ENCODE measurements around the gene TNK2.
"Not testable (repeated sequence)": the region's sequence is repeated elsewhere in the genome, so short reads cannot be mapped to it uniquely, and the experiment has no call there.

TNK2 gene

DNA sequence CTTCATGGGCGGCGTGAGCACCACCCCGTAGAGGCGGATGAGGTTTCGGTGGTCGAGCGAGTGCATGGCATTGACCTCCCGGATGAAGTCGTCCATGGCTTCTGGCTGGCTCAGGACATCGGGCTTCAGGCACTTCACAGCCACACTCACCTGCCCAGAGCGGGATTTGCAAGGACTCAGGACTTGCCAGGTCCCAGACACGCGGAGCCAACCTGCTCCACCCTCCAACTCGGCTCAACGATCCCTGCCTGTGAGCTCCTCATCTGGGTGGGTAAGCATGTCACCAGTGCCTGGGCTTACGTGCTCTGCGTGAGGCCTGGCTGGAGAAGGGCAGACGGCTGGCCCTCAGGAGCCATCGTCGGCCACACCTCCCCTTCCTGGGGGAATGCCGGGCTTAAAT, 25.2 kb downstream of the TNK2 start:
- no peak for DNase-seq

- DNase-seq: no peak
Measured at GRCh38 chr3:195882002-195882441, 26.3 kb downstream of the TNK2 start.

- no peak for DNase-seq
Measured at GRCh38 chr3:195881276-195881988, 26.9 kb downstream of the TNK2 start.

- no peak for DNase-seq
Measured at GRCh38 chr3:195880037-195880431, 28.3 kb downstream of the TNK2 start.

GRCh38 chr3:195879416-195880036, 28.8 kb downstream of the TNK2 start:
- DNase-seq: no peak

GRCh38 chr3:195878424-195879274, 29.7 kb downstream of the TNK2 start:
- DNase-seq: no peak

DNA sequence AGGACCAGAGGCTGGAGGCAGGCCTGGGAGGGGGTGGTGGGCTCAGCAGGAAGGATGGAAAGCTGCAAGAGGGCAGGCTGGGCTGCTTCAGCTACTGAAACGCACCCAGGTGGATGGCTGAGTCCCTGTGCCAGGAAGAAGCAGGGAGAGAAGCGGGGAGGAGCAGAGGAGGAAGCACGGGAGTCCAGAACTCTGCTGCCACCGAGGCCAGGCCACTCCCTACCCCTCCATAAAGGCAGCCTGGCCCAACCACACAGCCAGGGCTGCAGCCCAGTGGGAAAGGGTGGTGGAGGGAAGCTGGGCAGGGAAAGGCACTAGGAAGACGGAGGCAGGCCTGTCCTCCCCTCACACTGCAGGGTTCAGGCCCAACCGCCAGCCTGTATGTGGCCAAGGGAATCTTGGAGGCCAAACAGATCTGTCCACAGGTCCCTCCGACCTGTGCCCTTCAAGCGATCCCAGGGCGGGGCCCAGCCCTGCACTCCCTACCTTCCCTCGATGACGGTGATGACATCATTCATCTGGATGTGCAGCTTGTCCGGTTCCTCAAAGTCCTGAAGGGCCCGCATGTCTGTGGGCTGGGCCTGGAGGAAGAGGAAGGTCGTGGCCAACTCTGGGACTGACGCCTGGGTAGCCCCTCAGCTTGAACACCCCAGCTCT, 30.5 kb downstream of the TNK2 start:
- no peak for DNase-seq

GRCh38 chr3:195877136-195877715, 31.1 kb downstream of the TNK2 start:
- DNase-seq: no peak

- DNase-seq: peak; percentile 95
Measured at GRCh38 chr3:195876297-195877064, 31.9 kb downstream of the TNK2 start.

- no peak for DNase-seq
Measured at GRCh38 chr3:195875482-195876236, 32.7 kb downstream of the TNK2 start.

DNA sequence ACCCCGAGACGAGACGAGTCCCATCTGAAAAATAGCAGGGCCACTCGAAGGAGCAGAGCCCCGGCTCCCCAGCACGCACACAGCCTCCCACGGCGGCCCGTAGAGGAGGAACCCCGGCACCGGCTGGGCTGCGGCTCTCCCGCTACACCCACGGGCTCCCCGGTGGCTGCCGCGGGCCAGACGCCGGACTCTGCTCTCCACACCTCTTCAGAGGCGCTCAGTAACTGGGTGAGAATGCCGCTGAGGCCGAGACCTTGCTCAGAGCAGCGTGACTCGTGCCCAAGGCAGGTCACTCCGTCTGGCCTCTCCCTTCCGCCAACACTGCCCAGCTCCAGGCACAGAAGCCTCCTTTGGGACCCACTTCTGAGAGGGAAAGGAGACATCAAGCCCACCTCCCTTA, 34.4 kb downstream of the TNK2 start:
- DNase-seq: no peak

- no peak for DNase-seq
Measured at GRCh38 chr3:195873281-195873887, 35.0 kb downstream of the TNK2 start.

GRCh38 chr3:195872800-195873199, 35.6 kb downstream of the TNK2 start:
- no peak for DNase-seq

- DNase-seq: no peak
Measured at GRCh38 chr3:195872097-195872496, 36.3 kb downstream of the TNK2 start.

DNA sequence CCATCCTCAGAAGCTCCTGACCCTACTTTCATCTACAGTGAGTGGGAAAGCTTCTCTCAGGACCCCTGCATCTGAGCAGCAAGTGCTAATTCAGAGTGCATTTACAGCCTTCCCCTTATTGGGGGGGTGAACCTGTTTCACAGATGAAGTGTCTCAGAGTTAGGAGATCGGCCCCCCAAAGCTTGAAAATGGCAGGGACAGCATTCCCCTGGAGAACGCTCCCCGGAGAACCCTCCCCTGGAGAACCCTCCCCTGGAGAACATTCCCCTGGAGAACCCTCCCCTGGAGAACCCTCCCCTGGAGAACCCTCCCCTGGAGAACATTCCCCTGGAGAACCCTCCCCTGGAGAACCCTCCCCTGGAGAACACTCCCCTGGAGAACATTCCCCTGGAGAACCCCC, 36.7 kb downstream of the TNK2 start:
- not testable (repeated sequence) for DNase-seq

GRCh38 chr3:195870937-195871336, 37.4 kb downstream of the TNK2 start:
- DNase-seq: no peak

DNA sequence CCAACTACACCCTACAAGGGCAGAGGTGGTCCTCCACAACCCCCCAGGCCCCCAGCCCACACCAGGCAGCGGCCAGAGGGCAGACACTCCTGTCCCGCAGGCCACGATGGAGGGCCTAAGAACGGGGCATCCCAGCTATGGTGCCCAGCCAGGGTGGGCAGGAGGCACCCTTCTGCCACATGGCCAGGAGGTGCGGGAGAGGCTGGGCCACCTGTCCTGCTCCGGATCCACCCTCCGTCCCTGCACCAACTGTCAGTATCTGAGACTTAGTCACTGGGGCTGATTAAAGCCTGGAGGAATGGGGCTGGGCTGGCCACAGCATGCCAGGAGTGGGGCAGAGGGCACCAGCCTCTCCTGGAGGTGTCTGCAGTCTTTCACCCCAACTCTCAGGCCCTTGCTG, 37.9 kb downstream of the TNK2 start:
- no peak for DNase-seq

DNA sequence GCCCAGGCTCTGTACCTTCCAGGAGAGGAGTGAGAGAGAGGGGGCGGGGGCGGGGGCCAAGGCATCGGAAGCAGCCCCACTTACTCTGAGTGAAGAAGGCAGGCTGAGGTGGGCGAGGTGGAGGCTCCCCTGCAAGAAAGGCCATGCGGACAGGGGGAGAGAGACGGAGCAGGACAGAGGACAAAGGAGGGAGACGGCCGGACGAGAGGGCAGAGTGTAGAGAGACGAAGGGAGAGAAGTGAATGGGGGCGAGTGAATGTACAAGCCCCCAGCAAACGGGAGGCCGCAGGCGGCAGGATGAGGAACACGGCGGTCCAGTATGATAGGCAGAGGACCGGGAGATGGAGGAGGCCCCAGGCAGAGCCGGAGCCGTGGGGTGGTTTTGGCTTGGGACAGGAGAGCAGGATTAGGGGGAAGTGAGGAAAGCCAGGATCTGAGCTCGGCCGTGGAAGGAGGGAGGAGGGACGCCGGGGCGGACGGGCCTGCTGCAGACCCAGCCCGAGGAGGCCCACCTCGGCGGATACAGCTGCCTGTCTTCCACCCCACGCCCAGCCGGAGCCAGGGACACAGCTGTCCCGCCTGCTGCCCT, 38.8 kb downstream of the TNK2 start:
- DNase-seq: no peak

- DNase-seq: no peak
Measured at GRCh38 chr3:195868866-195869412, 39.4 kb downstream of the TNK2 start.

- no peak for DNase-seq
Measured at GRCh38 chr3:195868336-195868865, 40.0 kb downstream of the TNK2 start.
